ENCODE data around the gene SLC6A19.

GRCh38 chr5:1175015-1175414 is 26.4 kb upstream of the SLC6A19 start:
- TF ChIP-seq CTCF (IDR thresholded peaks at IDR 0.05; ENCODE audit: low read depth, low read length) (no peak), EZH2phosphoT487 (IDR thresholded peaks at IDR 0.05; ENCODE audit: low read depth) (no peak)

Measured in OCI-LY3 (cell line).